ENCODE data around the gene NIPBL. TPM values are rescaled to one million over a fixed set of nuclear protein-coding genes. Genes with fewer than 3 reads are reported as not detected.

The NIPBL gene
- total RNA-seq, result 18.0 and 32.4 TPM in 2 replicates

DNA sequence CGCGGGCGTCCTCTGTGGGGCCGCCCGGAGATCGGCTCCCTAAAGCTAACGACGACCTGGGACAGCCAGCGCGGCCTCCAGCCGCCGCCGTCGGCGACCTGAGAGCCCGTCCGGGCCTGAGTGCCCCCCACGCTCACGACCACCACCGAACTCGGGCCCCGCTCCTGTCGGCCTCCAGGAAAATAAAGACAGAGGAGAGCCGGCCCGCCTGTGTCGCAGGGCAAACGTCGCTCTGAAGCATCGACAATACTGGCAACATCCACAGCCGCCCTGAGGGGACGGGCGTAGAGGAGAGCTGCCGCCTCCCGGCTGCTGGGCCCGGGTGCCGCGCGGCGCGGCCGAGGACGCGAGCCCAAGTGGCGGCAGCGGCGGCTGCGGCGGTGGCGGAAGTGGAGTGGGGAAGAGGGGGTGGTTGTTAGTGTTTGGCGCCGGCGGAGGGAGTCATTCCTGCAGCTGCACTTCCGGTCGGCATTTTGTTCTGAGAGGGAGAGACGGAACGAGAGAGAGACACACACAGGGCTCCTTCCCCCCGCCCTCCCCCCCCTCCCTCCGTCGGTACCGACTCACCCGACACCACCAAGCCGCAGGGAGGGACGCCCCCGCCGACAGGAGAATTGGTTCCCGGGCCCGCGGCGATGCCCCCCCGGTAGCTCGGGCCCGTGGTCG, at the start of gene NIPBL:
Gene NIPBL, plus strand, starts transcription at position 471 of the 666 bp plus-strand sequence. CDS start 76,928 bp downstream, outside the sequence.

Measured in smooth muscle cell of trachea (primary cell).